ENCODE results near the gene ARHGAP19. TPM values are rescaled to one million over a fixed set of nuclear protein-coding genes. Genes with fewer than 3 reads are reported as not detected.

ARHGAP19 gene
- total and polyA plus RNA-seq, 9 of the 15 experiments (the other 6 are each of a cell fraction or from before 2014, with no cell fraction given) = 14.8 to 49.5 (median 26.8) TPM

DNA sequence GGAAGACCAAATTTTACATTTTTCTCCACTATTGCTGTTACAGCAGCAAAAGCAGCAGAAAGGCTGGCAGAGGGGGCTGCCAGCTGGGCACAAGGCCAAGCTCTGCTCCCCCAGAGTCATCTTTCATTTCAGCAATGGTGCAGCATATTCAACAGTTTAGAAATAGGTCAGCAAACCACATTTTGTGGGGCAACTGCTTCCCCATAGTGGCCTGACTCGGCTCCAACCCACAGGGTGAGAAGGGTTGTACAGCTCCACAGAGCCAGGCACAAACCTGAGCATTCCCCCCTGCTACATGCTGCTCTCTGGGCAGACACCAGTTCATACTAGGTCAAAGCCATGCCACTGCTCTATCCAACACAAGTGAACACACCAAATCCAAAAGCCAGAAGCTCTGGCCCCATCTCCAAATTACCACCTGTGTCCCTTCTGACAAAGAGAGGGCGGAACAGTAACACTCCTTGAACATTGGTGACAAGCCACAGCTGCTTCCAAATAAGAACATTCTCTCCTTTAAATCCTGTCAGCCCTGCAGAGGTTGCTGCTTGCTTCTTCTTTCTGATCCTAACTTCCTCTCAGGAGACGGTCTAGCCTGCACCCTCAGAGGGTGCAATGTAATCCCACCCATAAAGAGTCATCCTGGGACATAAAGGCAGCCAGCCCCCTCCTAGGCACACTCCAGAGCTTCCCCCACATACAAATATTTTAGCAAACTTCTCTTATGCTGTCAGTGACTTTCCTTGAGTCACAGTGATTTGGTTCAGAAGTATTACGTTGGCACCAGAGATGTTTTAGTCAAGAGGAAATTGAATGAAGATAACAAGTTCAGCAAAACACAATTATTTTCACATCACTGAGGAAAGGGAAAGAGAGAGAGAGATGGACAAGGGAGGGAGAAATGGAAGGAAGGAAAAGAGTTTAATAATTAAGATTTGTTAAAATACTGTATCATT lies 67.7 kb downstream of the ARHGAP19 start:
- no peak overlapping the region for H3K4me3 ChIP-seq
- FAIRE-seq (no peak), ATAC-seq (no peak), DNase-seq (ENCODE audit: extremely low read depth in 1 of 4, low spot score in 3 of 4) (no peak)
- CTCF ChIA-PET (ENCODE audit: low intra/inter-chr PET ratio) = no interaction called here
- POLR2A ChIA-PET = no interaction called here
- H4K20me1 ChIP-seq (replicated peaks; ENCODE audit: control insufficient read depth, insufficient read depth, low read length) = peaks cover 9% of the 10 kb centered on the region; the same call in 1 of the 2 replicates
- peaks cover 3 to 14% of the 10 kb centered on the region in 2 experiments; a peak in 4 of 5 replicates for H3K4me1 ChIP-seq (replicated peaks in 1 of 2; ENCODE audit: control insufficient read depth in 2 of 2, insufficient read depth in 2 of 2, low read length in 2 of 2)
- intact Hi-C loops (cut with micrococcal nuclease) = no loop called here
- peaks cover 53% of the 10 kb centered on the region; the same call in 2 of the 3 replicates for H3K36me3 ChIP-seq (ENCODE audit: control insufficient read depth, insufficient read depth, low read length)
- H3K27ac ChIP-seq (ENCODE audit: extremely low read depth, low read depth, low read length) = no peak overlapping the region
- no peaks in the 10 kb centered on the region for H3K27me3 ChIP-seq (ENCODE audit: control insufficient read depth in 2 of 2, insufficient read depth in 2 of 2, low read length in 2 of 2)
- H3K79me2 ChIP-seq (ENCODE audit: control insufficient read depth, insufficient read depth, low read length) = no peaks in the 10 kb centered on the region
- WGBS (ENCODE audit: insufficient coverage, low coverage, missing lambda C conversion rate) = 82% methylated on average over 2 of the region's 4 CpGs
- in situ Hi-C loops (cut with MboI) = no loop called here
- no TSS peak for BruUV-seq (replicated peaks)
- H2AFZ ChIP-seq (ENCODE audit: low read depth, low read length) = no peak overlapping the region
- H3K9ac ChIP-seq (ENCODE audit: insufficient read depth in 1 of 2, low read depth in 2 of 2, low read length in 2 of 2) = no peak overlapping the region; a peak in 1 of 4 replicates
- H3K4me2 ChIP-seq (ENCODE audit: insufficient read depth, low read length) = no peak overlapping the region
- H3K9me1 ChIP-seq (ENCODE audit: control insufficient read depth, insufficient read depth, low read length) = peaks cover 5% of the 10 kb centered on the region
- no peaks in the 10 kb centered on the region for H3K9me3 ChIP-seq (replicated peaks; ENCODE audit: control insufficient read depth, insufficient read depth, low read depth, low read length)
- TF ChIP-seq CCNT2 (IDR thresholded peaks at IDR 0.05; ENCODE audit: borderline replicate concordance, extremely low read depth, insufficient read length, low read depth, low read length) (no peak), STAT5B (CRISPR knock-in tag; IDR thresholded peaks at IDR 0.05) (no peak), TSC22D4 (tag; IDR thresholded peaks at IDR 0.05) (no peak), ZNF124 (CRISPR knock-in tag; IDR thresholded peaks at IDR 0.05) (no peak), ADNP (tag; IDR thresholded peaks at IDR 0.05) (no peak), SMAD2 (IDR thresholded peaks at IDR 0.05; ENCODE audit: low read depth, low read length) (no peak), XRCC3 (IDR thresholded peaks at IDR 0.05) (no peak), ZNF444 (CRISPR knock-in tag; IDR thresholded peaks at IDR 0.05) (no peak), ARNT (IDR thresholded peaks at IDR 0.05) (no peak), RBM14 (IDR thresholded peaks at IDR 0.05; ENCODE audit: borderline replicate concordance, insufficient read depth, low read depth, low read length) (no peak), ZNF311 (CRISPR knock-in tag; IDR thresholded peaks at IDR 0.05) (no peak), POLR2G (IDR thresholded peaks at IDR 0.05; ENCODE audit: low read depth, low read length) (no peak), ZFP1 (CRISPR knock-in tag; IDR thresholded peaks at IDR 0.05) (no peak), HDAC1 (IDR thresholded peaks at IDR 0.05) (no peak), COPS2 (conservative IDR thresholded peaks at IDR 0.05) (no peak), CSDE1 (IDR thresholded peaks at IDR 0.05) (no peak)
- TF ChIP-seq, protein P1, sequence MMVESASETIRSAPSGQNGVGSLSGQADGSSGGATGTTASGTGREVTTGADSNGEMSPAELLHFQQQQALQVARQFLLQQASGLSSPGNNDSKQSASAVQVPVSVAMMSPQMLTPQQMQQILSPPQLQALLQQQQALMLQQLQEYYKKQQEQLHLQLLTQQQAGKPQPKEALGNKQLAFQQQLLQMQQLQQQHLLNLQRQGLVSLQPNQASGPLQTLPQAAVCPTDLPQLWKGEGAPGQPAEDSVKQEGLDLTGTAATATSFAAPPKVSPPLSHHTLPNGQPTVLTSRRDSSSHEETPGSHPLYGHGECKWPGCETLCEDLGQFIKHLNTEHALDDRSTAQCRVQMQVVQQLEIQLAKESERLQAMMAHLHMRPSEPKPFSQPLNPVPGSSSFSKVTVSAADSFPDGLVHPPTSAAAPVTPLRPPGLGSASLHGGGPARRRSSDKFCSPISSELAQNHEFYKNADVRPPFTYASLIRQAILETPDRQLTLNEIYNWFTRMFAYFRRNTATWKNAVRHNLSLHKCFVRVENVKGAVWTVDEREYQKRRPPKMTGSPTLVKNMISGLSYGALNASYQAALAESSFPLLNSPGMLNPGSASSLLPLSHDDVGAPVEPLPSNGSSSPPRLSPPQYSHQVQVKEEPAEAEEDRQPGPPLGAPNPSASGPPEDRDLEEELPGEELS (CRISPR knock-in tag; IDR thresholded peaks at IDR 0.05; ENCODE audit: borderline replicate concordance) = no peak
- TF ChIP-seq, protein P2, sequence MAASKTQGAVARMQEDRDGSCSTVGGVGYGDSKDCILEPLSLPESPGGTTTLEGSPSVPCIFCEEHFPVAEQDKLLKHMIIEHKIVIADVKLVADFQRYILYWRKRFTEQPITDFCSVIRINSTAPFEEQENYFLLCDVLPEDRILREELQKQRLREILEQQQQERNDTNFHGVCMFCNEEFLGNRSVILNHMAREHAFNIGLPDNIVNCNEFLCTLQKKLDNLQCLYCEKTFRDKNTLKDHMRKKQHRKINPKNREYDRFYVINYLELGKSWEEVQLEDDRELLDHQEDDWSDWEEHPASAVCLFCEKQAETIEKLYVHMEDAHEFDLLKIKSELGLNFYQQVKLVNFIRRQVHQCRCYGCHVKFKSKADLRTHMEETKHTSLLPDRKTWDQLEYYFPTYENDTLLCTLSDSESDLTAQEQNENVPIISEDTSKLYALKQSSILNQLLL (CRISPR knock-in tag; IDR thresholded peaks at IDR 0.05; ENCODE audit: borderline replicate concordance) = no peak
- TF ChIP-seq, protein P3, sequence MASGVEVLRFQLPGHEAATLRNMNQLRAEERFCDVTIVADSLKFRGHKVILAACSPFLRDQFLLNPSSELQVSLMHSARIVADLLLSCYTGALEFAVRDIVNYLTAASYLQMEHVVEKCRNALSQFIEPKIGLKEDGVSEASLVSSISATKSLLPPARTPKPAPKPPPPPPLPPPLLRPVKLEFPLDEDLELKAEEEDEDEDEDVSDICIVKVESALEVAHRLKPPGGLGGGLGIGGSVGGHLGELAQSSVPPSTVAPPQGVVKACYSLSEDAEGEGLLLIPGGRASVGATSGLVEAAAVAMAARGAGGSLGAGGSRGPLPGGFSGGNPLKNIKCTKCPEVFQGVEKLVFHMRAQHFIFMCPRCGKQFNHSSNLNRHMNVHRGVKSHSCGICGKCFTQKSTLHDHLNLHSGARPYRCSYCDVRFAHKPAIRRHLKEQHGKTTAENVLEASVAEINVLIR (CRISPR knock-in tag; IDR thresholded peaks at IDR 0.05) = no peak

Data from K562 (cell line).